Lower lobe of right lung (tissue), 2 donors: ENCODE data around the gene GPR89B. TPM values are rescaled to one million over a fixed set of nuclear protein-coding genes. Genes with fewer than 3 reads are reported as not detected.

Experiments used
- ATAC-seq, 2 donors: fragments of 200-7000 bp; cut with Tn5 transposase; one replicate each; pipeline ENCODE4 v1.9.1; 2020 to 2022; ENCODE audit warnings: mild to moderate bottlenecking in 2 of 2, moderate library complexity in 2 of 2
- DNase-seq: peaks from one replicate; pipeline ENCODE4 v3.0.0-alpha.2; 2020
- H3K27ac ChIP-seq: fragments of 200-600 bp; one replicate; pipeline ENCODE4 v1.8.0; 2022
- H3K27me3 ChIP-seq: fragments of 200-600 bp; one replicate; pipeline ENCODE4 v1.8.0; 2022; ENCODE audit warnings: low read depth
- H3K36me3 ChIP-seq: fragments of 200-600 bp; one replicate; pipeline ENCODE4 v1.8.0; 2022; ENCODE audit warnings: mild to moderate bottlenecking
- H3K4me1 ChIP-seq: fragments of 200-600 bp; one replicate; pipeline ENCODE4 v1.8.0; 2022
- H3K4me3 ChIP-seq: fragments of 200-600 bp; one replicate; pipeline ENCODE4 v1.8.0; 2022; ENCODE audit warnings: mild to moderate bottlenecking
- H3K9me3 ChIP-seq: fragments of 200-600 bp; one replicate; pipeline ENCODE4 v1.8.0; 2022
- CTCF ChIP-seq: fragments of 200-600 bp; IDR thresholded peaks from one replicate; pipeline ENCODE4 v1.8.0; 2022; ENCODE audit warnings: antibody characterized with exemption, mild to moderate bottlenecking
- intact Hi-C: fragments of 100-400 bp; cut with DNase I; formaldehyde crosslinking; loops from one replicate; pipeline ENCODE4 v1.11.0; 2022
- total RNA-seq: library from RNA; stranded (reverse); fragmentation: NEBNext Ultra II Directional; extraction: Animal tissue kit (Norgen Biotek cat#: 25700); gene quantifications from one replicate; pipeline ENCODE4 v1.2.1, GENCODE V29; 2021
- donor health status: DM: no; HTN: yes; CAD: no; lungs with severe emphysema.

GPR89B gene
- total RNA-seq, 1 donor from 2014 or later = 9.8 TPM

DNA sequence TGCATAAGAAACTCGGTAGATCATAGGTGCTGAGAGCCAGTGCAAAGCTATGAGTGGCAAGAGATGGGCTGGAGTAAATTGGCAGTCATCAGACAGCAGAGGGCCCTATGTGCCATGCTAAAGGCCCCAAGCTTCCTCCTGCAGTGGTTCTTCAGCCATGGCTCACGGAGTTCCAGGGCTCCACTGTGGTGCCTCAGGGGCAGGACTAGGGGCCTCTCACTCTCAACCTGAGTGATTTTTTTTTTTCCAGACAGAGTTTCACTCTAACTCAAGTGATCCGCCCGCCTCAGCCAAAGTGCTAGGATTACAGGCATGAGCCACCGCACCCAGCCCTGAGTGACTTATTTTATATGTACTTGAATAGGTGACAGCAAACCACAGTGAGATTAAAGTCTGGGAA lies 36.0 kb upstream of the GPR89B start:
- peaks cover 6% of the 10 kb centered on the region for H3K4me1 ChIP-seq
- H3K4me3 ChIP-seq = no peak overlapping the region
- no peak overlapping the region for H3K27ac ChIP-seq
- TF ChIP-seq CTCF = no peak
- H3K36me3 ChIP-seq = no peaks in the 10 kb centered on the region
- intact Hi-C loops = loop anchor here (10.0 kb wide), 1 partner anchor 167 kb away; no protein-coding TSS in a partner anchor
- no peaks in the 10 kb centered on the region for H3K27me3 ChIP-seq
- DNase-seq (no peak), ATAC-seq (peak in 1 of 2 donors; percentile 54)
- no peaks in the 10 kb centered on the region for H3K9me3 ChIP-seq

DNA sequence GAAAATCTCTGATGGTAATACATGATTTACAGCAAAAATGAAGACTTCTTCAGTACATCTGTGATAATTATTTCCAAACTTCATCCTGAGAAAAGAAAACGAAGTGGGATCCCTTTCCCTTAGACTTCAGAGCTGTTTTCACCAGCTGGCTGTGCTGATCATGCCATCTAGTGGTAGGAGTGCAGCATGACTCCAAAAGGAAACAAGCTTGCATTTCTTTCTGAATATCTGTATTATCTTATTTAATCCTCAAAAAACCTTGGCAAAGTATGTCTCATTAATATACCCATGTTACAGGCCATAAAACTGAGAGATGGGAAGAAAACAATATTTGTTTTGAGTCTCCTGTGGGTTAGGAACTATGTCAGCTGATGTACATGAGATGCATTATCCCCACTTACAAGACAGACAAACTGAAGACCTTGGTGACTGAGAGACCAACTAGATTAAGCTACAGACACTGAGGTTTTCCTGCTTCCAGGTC lies 35.4 kb upstream of the GPR89B start:
- TF ChIP-seq CTCF = peak; percentile 96

DNA sequence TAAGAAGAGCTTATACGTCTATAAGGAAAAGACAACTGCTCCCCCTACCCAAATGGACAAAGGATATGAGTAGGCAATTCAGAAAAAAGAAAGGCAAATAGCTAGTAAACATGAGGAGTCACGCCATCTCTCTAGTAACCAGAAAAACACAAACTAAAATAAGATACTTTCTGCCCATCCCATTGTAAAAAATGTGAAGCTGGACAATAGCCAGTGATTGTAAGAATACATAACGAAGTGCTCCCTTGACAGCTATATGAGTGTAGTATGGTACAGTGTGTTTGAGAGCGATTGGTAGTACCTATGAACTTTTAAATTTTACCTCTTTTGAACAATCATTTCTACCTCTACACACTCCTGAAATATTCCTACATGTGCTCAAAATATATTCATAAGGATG lies 33.1 kb upstream of the GPR89B start:
- no peak for DNase-seq

More for the DNA sequence above, 35.4 kb upstream of the GPR89B start:
- intact Hi-C loops = loop anchor here (10.0 kb wide), 1 partner anchor 168 kb away; no protein-coding TSS in a partner anchor
- DNase-seq = no peak
- H3K27me3 ChIP-seq = no peaks in the 10 kb centered on the region
- no peaks in the 10 kb centered on the region for H3K9me3 ChIP-seq
- H3K36me3 ChIP-seq = no peaks in the 10 kb centered on the region
- peaks cover 6% of the 10 kb centered on the region for H3K4me1 ChIP-seq
- H3K4me3 ChIP-seq = no peak overlapping the region
- no peak overlapping the region for H3K27ac ChIP-seq
- peak; percentile 68 to 72 for ATAC-seq

GRCh38 chr1:147897029-147897752 lies 31.0 kb upstream of the GPR89B start:
- no peak overlapping the region for H3K4me3 ChIP-seq
- ATAC-seq = no peak
- intact Hi-C loops = loop anchor here (10.0 kb wide), 1 partner anchor 172 kb away; no protein-coding TSS in a partner anchor
- TF ChIP-seq CTCF = no peak
- H3K27ac ChIP-seq = no peak overlapping the region
- no peaks in the 10 kb centered on the region for H3K36me3 ChIP-seq
- H3K4me1 ChIP-seq = no peaks in the 10 kb centered on the region
- no peak for DNase-seq
- H3K27me3 ChIP-seq = no peaks in the 10 kb centered on the region
- no peaks in the 10 kb centered on the region for H3K9me3 ChIP-seq

More for the DNA sequence above, 33.1 kb upstream of the GPR89B start:
- no peaks in the 10 kb centered on the region for H3K27me3 ChIP-seq
- no peak overlapping the region for H3K27ac ChIP-seq
- no peak overlapping the region for H3K4me3 ChIP-seq
- no peaks in the 10 kb centered on the region for H3K9me3 ChIP-seq
- no peak for TF ChIP-seq CTCF
- no peaks in the 10 kb centered on the region for H3K36me3 ChIP-seq
- H3K4me1 ChIP-seq = peaks cover 4% of the 10 kb centered on the region
- intact Hi-C loops = loop anchor here (10.0 kb wide), 1 partner anchor 170 kb away; no protein-coding TSS in a partner anchor
- no peak for ATAC-seq

GRCh38 chr1:147897789-147898188 lies 30.4 kb upstream of the GPR89B start:
- H3K27me3 ChIP-seq = no peaks in the 10 kb centered on the region
- no peak overlapping the region for H3K27ac ChIP-seq
- H3K9me3 ChIP-seq = no peaks in the 10 kb centered on the region
- no peak for TF ChIP-seq CTCF
- ATAC-seq = no peak
- no peaks in the 10 kb centered on the region for H3K36me3 ChIP-seq
- H3K4me3 ChIP-seq = no peak overlapping the region
- no peaks in the 10 kb centered on the region for H3K4me1 ChIP-seq
- DNase-seq = no peak
- intact Hi-C loops = loop anchor here (10.0 kb wide), 1 partner anchor 173 kb away; no protein-coding TSS in a partner anchor
